PC-9 (cell line): ENCODE data around the gene C5orf47. TPM values are rescaled to one million over a fixed set of nuclear protein-coding genes. Genes with fewer than 3 reads are reported as not detected.
"Not testable (repeated sequence)": the region's sequence is repeated elsewhere in the genome, so short reads cannot be mapped to it uniquely, and the experiment has no call there.

Experiments
- BruUV-seq: library from RNA; stranded (reverse); fragments of 400-500 nt; replicated peaks from 2 replicates; lab custom pipeline; 2021; lab: Mats Ljungman, UMichigan
- CTCF ChIA-PET: fragments of 300-600 bp; sonication (Branson Sonifier 250); formaldehyde crosslinking; loops from one replicate; lab custom pipeline; 2022; ENCODE audit warnings: antibody characterized with exemption; lab: Charles Lee
- POLR2A ChIA-PET: fragments of 300-600 bp; sonication (Branson Sonifier 250); formaldehyde crosslinking; loops from one replicate; lab custom pipeline; 2022; ENCODE audit warnings: antibody characterized with exemption; ENCODE audit not compliant: unreplicated experiment; lab: Charles Lee
- DNase-seq, 2 experiments: peaks; one replicate each; pipeline versions ENCODE4 v3.0.0 to v3.0.0-alpha.2; 2015 to 2022; ENCODE audit warnings: mixed read lengths in 1 of 2
- H2AFZ ChIP-seq: fragments of 200-600 bp; sonication (generic); 2 replicates; pipeline ENCODE4 v1.8.1; 2017; ENCODE audit warnings: antibody characterized with exemption
- H3F3A ChIP-seq: fragments of 200-600 bp; sonication (generic); 2 replicates; pipeline ENCODE4 v1.8.1; 2017; ENCODE audit warnings: antibody characterized with exemption, mild to moderate bottlenecking, low read depth; ENCODE audit not compliant: insufficient read depth
- H3K27ac ChIP-seq: fragments of 200-600 bp; sonication (generic); 2 replicates; pipeline ENCODE4 v1.6.1; 2016; ENCODE audit warnings: mixed run types
- H3K27me3 ChIP-seq: fragments of 200-600 bp; sonication (generic); 2 replicates; pipeline ENCODE4 v1.6.1; 2016; ENCODE audit warnings: low read depth, mixed run types; ENCODE audit not compliant: insufficient read depth
- H3K36me3 ChIP-seq: fragments of 200-600 bp; sonication (generic); 2 replicates; pipeline ENCODE4 v1.6.1; 2016; ENCODE audit warnings: low read depth, mixed run types
- H3K4me1 ChIP-seq: fragments of 200-600 bp; sonication (generic); replicated peaks from 2 replicates; pipeline ENCODE4 v1.6.1; 2016; ENCODE audit warnings: mixed run types; ENCODE audit not compliant: insufficient read depth
- H3K4me2 ChIP-seq: fragments of 200-600 bp; sonication (generic); 2 replicates; pipeline ENCODE4 v1.6.1; 2017; ENCODE audit warnings: mixed run types
- H3K4me3 ChIP-seq: fragments of 200-600 bp; sonication (generic); 2 replicates; pipeline ENCODE4 v1.6.1; 2016; ENCODE audit warnings: mixed run types
- H3K79me2 ChIP-seq: fragments of 200-600 bp; sonication (generic); 2 replicates; pipeline ENCODE4 v1.6.1; 2017; ENCODE audit warnings: low read depth, mixed run types
- H3K9me2 ChIP-seq: fragments of 200-600 bp; sonication (generic); 2 replicates; pipeline ENCODE4 v1.8.1; 2017; ENCODE audit warnings: mild to moderate bottlenecking; ENCODE audit not compliant: insufficient read depth
- H3K9me3 ChIP-seq: fragments of 200-600 bp; sonication (generic); 2 replicates; pipeline ENCODE4 v1.8.1; 2016; ENCODE audit warnings: low read depth; ENCODE audit not compliant: insufficient read depth
- H4K20me1 ChIP-seq: fragments of 200-600 bp; sonication (generic); 2 replicates; pipeline ENCODE4 v1.8.1; 2017; ENCODE audit not compliant: insufficient read depth
- CTCF ChIP-seq: fragments of 200-600 bp; sonication (generic); conservative IDR thresholded peaks from 2 replicates; pipeline ENCODE4 v1.6.1; 2017; ENCODE audit warnings: mixed run types, antibody characterized with exemption, mild to moderate bottlenecking, moderate library complexity
- EZH2 ChIP-seq: fragments of 200-600 bp; sonication (generic); IDR thresholded peaks from 2 replicates; pipeline ENCODE4 v1.8.0; 2017; ENCODE audit warnings: antibody characterized with exemption, low read depth
- intact Hi-C: fragments of 100-400 bp; cut with micrococcal nuclease; formaldehyde crosslinking; loops from one replicate; pipeline ENCODE4 v1.10.0; 2022; ENCODE audit not compliant: unreplicated experiment
- total RNA-seq: library from RNA; stranded (reverse); gene quantifications from 2 replicates; pipeline ENCODE4 v1.2.3, GENCODE V29; 2021

C5orf47 gene
- total RNA-seq, 1 experiment from 2014 or later, result not detected

GRCh38 chr5:174020069-174020927 is 31.3 kb downstream of the C5orf47 start:
- H3K36me3 ChIP-seq, POLR2A ChIA-PET, H3K4me3 ChIP-seq, H3K9me2 ChIP-seq, H4K20me1 ChIP-seq, H3K79me2 ChIP-seq, H3K9me3 ChIP-seq, H3K27ac ChIP-seq, intact Hi-C loops, H3F3A ChIP-seq, H2AFZ ChIP-seq, H3K4me2 ChIP-seq, H3K4me1 ChIP-seq, BruUV-seq, CTCF ChIA-PET: not testable (repeated sequence)
- peak in 1 of 2 experiments; percentile 58 for DNase-seq
- peaks cover 44% of the 10 kb centered on the region for H3K27me3 ChIP-seq
- peak; percentile 75 for TF ChIP-seq CTCF

GRCh38 chr5:174020928-174021304 is 31.9 kb downstream of the C5orf47 start:
- H3K27me3 ChIP-seq, result peaks cover 50% of the 10 kb centered on the region
- H3K79me2 ChIP-seq, result no peaks in the 10 kb centered on the region
- POLR2A ChIA-PET, result no interaction called here

GRCh38 chr5:174022384-174023095 is 33.6 kb downstream of the C5orf47 start:
- no peak for DNase-seq
- ChIA-PET CTCF (no interaction called here), POLR2A (no interaction called here)
- Histone ChIP-seq H3K36me3 (no peaks in the 10 kb centered on the region), H3K4me1 (no peaks in the 10 kb centered on the region), H3K4me2 (no peak overlapping the region), H3K79me2 (no peaks in the 10 kb centered on the region), H3K9me2 (no peaks in the 10 kb centered on the region), H3K4me3 (no peak overlapping the region), H3K9me3 (no peaks in the 10 kb centered on the region), H3F3A (no peaks in the 10 kb centered on the region), H3K27me3 (peaks cover 64% of the 10 kb centered on the region), H2AFZ (no peak overlapping the region), H4K20me1 (no peaks in the 10 kb centered on the region), H3K27ac (no peak overlapping the region)
- no TSS peak for BruUV-seq
- intact Hi-C loops, result no loop called here
- no peak for TF ChIP-seq EZH2
- TF ChIP-seq CTCF, result no peak

More at GRCh38 chr5:174020928-174021304, 31.9 kb downstream of the C5orf47 start:
- CTCF ChIA-PET, result no interaction called here
- BruUV-seq, result no TSS peak
- Histone ChIP-seq H3K4me1 (no peaks in the 10 kb centered on the region), H3K36me3 (no peaks in the 10 kb centered on the region), H2AFZ (no peak overlapping the region), H3F3A (no peaks in the 10 kb centered on the region), H3K9me3 (no peaks in the 10 kb centered on the region), H4K20me1 (no peaks in the 10 kb centered on the region), H3K9me2 (no peaks in the 10 kb centered on the region), H3K27ac (no peak overlapping the region), H3K4me3 (no peak overlapping the region), H3K4me2 (no peak overlapping the region)
- TF ChIP-seq CTCF (no peak), EZH2 (no peak)
- DNase-seq, result no peak
- intact Hi-C loops, result no loop called here
